GM18520 (cell line): ENCODE results near the gene MON1A.
"Not testable (repeated sequence)": the region's sequence is repeated elsewhere in the genome, so short reads cannot be mapped to it uniquely, and the experiment has no call there.

Source experiments
- ATAC-seq: cut with Tn5 transposase; IDR thresholded peaks from one replicate; pipeline ENCODE4 v1.9.1; 2021; ENCODE audit not compliant: unreplicated experiment

Gene MON1A, protein sequence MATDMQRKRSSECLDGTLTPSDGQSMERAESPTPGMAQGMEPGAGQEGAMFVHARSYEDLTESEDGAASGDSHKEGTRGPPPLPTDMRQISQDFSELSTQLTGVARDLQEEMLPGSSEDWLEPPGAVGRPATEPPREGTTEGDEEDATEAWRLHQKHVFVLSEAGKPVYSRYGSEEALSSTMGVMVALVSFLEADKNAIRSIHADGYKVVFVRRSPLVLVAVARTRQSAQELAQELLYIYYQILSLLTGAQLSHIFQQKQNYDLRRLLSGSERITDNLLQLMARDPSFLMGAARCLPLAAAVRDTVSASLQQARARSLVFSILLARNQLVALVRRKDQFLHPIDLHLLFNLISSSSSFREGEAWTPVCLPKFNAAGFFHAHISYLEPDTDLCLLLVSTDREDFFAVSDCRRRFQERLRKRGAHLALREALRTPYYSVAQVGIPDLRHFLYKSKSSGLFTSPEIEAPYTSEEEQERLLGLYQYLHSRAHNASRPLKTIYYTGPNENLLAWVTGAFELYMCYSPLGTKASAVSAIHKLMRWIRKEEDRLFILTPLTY

DNA sequence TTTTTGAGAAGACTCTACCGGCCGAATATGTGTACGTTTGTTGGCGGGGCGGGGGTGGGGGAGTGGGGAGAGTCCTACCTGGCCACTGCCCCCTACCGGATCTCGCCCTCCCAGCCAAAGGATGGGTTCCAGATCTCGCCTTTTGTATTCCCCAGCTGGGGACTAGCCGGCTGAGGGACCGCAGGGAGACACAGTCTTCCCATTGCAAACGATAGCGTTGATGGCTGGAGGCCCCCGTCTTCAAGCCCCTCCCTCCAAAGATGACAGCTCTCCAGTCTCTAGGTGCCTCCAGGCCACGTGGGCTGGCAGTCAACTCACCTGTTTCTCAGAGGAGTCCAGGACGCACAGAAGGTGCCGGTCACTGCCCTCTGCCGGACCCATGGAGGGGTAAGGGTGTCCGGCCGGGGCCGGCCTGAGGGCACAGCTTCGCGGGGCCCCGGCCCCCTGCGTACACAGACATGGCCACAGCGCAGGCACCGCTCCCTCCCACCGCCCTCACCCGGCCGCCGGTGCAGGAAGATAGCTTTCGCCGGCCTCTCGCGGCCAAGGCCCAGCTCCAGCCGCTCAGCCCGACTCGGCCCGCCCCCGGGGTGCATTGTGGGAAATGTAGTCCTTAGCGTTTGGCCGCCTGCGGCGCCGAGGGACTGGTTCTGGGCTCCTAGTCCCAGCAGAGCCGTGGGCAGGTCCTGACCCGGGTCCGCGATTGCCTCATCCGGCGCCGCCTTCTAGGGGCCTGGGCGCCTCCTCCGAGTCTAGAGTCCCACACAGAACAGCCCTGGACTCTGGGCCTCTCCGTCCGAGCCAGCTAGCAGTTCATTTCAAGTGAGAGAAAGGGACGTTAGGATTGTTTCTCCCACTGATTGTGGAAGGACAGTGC, at the start of gene MON1A:
Gene MON1A, minus strand, starts transcription at position 521 of the 877 bp plus-strand sequence. CDS start 16,465 bp downstream, outside the sequence.
- peak; percentile 79 for ATAC-seq

DNA sequence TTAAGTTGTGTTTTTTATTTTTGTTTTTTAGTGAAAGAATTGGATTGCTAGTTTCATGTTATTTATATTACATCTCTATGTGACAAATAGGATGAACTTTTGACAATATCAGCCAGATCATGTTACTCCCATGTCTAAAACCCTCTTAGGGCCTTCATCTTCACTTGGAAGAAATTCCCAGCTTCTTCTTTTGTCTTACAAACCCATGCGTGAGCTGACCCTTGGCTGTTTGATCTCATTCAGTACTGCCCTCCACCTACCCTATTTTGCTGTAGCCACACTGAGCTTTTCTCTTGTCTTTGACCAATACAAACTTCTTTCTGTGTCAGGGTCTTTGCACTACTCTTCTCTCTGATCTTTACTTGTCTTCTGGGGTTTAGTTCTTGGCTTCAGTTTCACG, 47.3 kb upstream of the MON1A start:
- no peak for ATAC-seq

DNA sequence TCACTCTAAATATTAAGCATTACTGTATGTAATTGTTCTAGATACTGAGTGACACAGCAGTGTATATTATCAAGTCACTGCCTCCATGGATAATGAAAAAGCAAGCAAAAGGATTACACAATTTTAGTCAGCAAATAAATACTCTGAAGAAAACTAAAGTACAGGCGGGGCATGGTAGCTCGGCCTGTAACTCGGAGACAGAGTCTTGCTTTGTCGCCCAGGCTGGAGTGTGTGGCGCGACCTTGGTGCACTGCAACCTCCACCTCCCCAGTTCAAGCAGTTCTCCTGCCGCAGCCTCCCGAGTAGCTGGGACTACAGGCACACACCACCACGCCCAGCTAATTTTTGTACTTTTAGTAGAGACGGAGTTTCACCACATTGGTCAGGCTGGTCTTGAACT, 43.0 kb upstream of the MON1A start:
- ATAC-seq: no peak

DNA sequence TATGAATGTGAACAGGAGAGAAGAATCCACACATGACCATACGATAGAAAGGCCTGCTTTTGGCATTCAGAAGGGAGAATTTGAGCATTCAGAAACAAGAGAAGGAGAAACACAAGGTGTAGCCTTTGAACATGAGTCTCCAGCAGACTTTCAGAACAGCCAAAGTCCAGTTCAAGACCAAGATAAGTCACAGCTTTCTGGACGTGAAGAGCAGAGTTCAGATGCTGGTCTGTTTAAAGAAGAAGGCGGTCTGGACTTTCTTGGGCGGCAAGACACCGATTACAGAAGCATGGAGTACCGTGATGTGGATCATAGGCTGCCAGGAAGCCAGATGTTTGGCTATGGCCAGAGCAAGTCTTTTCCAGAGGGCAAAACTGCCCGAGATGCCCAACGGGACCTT, 38.7 kb upstream of the MON1A start:
- ATAC-seq: no peak

DNA sequence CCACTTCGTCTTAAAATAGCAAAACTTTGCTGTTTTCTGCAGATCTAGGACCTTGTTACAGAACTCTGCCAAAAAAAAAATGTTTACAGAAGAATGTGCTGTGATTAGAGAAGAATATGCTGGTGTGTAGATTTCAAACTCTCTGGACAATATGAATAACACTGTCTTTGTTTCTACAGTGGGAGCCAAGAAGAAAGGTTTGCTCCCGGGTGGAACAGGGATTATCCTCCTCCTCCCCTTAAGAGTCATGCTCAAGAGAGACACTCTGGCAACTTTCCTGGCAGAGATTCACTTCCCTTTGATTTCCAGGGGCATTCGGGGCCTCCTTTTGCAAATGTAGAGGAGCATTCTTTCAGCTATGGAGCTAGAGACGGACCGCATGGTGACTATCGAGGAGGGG, 37.7 kb upstream of the MON1A start:
- no peak for ATAC-seq

DNA sequence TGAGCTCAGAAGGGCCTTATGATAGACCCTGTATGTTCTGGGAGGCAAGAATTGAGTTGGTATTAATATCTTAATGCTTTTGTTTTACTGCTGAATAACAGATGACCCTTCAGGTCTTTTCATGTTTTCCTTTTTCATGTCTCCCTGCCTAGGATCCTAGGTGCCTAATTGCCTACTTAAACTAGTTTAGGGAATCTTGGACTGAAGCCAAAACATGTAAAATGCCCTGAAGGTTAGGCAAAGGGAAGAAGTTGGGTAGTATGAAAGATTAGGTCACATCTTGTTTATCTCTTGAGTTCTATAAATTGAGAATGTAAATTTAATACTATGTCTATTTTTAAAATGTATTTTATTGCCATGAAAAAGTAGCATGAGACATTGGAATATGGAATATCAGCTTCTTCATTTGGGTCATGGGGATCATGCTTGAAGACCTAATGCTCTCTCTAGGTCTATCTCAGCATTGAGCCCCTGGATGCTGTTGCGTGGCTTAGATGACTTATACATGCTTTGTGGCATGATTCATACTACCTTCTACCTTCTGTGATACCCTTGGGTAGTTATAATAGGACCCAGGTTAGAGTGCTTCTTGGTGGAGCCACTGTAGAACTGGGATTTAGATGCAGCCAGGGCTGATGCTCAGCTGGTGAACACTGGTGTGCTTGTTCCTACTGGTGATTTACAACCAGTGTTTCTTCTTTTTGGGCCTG, 36.8 kb upstream of the MON1A start:
- ATAC-seq: no peak

DNA sequence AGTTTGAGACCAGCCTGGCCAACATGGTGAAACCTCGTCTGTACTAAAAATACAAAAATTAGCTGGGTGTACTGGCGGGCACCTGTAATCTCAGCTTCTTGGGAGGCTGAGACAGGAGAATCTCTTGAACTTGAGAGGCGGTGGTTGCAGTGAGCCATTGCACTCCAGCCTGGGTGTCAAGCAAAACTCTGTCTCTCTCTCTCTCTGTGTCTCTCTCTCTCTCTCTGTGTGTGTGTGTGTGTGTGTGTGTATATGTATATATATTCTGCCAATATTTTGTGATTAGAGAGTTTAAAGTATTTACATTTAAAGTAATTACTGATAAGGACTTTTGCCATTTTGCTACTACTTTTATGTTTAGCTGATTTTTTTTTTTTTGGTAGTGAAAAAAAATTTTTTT, 26.0 kb upstream of the MON1A start:
- no peak for ATAC-seq

DNA sequence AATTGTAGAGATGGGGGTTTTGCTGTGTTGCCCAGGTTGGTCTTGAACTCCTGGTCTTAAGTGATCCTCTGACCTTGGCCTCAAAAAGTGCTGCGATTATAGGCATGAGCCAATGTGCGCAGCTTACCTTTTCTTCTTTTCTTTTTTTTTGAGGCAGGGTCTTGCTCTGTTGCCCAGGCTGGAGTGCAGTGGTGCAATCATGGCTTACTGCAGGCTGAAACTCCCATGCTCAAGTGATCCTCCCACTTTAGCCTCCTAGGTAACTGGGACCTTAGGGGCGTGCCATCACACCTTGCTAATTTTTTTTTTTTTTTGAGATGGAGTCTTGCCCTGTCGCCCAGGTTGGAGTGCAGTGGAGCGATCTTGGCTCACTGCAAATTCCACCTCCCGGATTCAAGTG, 23.3 kb upstream of the MON1A start:
- ATAC-seq: no peak

DNA sequence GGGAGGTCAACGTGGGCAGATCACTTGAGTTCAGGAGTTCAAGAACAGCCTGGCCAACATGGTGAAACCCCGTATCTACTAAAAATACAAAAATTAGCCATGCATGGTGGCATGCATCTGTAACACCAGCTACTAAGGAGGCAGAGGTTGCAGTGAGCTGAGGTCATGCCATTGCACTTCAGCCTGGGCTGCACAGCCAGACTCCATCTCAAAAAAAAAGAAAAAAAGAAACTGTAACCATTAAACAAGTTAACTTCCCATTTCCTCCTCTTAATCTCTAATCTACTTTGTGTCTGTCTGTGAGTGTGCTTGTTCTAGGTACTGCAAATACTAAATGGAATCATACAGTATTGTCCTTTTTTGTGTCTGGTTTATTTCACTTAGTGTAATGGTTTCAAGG, 13.0 kb upstream of the MON1A start:
- ATAC-seq: no peak

DNA sequence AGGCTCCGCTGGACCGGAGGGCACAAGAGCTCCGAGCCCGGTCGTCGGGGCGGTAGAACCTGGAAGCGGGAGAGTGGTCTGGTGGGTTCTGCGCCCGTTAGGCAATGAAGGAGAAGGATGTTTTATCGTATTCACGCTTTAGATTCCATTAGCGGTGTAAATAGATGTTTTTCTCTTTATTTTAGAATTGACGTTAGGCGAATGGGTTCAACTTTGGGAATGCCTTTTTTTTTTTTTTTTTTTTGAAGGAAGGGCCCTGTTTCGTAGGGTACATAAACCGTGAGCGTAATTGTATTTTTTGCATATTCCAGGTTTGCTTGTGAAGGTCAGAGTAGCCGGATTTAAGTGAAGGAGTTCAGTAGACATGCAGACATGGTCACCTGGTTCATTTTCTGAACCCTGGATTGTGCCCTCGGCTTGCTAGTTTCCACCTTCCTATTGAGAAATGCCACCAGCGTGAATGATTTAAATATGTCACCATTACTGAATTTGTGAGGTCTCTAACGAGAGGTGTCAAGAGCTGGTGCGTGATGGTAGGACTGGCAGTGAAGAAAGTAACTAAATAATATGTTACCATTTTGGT, 11.1 kb upstream of the MON1A start:
- no peak for ATAC-seq

DNA sequence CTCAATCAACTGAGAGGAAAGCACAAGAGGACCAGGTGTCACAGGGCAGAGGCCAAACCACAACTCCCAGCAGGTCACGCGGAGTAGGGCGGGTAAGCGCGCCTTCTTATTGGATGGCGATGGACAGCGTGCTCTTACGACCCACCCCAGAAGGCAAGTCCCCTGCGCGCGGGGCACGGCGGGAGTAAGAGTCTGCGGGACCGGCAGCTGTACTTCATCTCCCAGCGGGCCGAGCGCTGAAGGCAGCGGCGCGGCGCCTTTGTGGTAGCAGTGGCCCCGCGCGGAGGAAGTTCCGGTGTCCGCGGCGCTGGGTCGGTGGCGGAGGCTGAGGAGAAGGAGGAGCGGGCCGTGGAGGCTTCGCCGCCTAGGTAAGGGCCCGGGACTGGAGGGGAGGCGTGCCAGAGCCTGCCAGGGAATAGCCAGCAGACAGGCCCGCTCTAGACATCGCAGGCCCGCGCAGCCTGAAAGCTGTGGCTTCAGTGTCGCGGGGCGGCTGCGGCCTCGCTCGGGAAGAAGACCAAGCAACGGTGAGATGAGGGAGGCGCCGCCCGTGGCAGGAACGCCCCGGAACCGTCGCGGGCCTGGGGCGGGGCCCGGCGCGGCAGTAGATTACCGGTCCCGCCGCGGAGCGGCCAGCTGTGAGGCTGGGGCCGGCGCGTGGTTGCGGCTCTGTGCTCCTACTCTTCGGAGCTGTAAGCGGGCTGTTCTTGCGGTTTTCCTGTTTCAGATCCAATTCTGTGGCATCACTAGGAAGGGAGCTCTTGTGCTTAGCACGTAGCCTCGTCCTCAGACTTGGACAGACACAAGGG, 10.5 kb upstream of the MON1A start, which contains the start of gene RBM6:
Gene RBM6, plus strand, starts transcription at position 293 of the 809 bp plus-strand sequence. CDS start 22,492 bp downstream, outside the sequence.
- ATAC-seq: peak; percentile 78

DNA sequence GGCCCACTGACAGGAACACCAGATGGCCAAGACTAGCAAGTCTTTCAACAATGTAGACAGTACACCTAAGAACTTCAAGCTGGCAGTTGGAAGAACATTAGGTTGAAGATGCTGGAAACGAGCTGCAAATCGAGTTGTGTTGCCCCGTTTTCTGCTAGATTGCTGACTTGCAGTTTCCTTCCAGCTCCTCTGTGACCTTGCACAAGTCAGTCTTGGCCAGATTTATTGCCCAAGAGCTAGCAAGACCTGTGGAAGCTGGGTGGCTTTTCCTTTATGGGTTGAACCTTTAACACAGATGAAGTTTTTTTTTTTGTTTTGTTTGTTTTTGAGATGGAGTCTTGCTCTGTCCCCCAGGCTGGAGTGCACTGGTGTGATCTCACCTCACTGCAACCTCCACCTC, 7.5 kb upstream of the MON1A start:
- ATAC-seq: no peak

DNA sequence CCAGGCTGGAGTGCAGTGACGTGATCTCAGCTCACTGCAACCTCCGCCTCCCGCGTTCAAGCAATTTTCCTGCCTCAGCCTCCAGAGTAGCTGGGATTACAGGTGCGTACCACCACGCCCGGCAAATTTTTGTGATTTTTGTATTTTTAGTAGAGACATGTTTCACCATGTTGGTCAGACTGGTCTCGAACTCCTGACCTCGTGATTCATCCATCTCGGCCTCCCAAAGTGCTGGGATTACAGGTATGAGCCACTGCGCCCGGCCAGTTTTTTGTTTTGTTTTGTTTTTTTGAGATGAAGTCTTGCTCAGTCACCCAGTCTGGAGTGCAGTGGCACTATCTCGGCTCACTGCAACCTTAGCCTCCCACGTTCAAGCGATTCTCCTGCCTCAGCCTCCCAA, 2.7 kb upstream of the MON1A start:
- not testable (repeated sequence) for ATAC-seq

DNA sequence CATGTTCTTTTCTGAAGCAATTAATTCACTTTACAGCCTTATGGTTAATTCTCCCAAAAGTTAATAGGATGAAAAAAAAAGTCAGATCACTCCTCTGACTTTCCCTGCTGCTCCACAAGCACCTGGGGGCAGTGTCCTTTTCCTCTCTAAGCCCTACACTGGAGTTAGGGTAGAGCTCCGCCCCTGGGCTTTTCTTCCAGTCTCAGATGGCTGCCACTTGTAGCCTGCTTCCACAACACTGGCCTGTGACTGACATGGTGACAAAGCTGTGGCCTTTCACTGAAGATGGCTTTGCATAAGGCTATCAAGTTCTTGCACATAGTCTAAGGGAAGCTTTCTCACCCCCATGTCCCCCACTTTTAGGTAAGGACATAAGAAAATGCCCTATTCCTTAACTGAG, 1.3 kb upstream of the MON1A start:
- ATAC-seq: no peak

DNA sequence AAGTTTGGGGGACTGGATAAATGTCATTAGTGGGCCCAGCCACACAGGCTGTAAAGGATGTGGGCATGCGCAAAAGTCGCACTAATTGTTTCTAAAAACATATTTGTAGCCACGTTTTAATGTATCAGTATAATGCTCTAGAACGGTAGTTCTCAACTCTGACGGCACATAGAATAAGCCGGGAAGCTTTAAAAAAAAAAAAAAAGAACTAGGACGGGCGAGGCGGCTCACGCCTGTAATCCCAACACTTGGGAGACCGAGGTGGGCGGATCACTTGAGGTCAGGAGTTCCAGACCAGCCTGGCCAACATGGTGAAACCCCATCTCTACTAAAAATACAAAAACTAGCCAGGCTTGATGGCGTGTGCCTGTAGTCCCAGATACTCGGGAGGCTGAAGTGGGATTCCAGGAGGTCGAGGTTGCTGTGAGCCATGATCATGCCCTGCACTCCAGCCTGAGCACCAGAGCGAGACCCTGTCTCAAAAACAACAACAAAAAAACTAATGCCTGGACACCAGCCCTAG, 618 bp upstream of the MON1A start:
- no peak for ATAC-seq

DNA sequence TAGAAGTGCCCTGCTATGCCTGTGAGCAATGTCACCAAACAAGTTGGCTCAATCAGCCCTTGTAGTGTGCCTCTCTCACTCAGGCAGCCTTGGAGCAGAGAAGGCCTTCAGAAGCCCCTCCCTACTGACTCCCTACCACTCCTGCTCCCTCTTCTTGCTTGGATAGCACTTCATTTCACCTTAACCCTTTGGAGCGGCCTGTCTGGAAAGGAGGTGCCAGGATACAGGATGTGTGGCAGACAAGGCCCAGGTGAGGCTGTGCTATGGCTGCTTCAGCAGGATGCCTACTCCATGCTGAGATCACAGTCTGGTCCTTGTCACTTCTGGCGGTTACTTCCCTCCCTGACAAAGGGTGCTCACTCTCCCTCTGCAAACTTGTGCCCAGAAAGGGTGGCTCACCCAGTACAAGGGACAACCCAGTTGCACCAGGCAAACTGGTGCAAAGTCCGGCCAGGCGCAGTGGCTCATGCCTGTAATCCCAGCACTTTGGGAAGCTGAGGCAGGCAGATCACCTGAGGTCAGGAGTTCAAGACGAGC, 1.1 kb downstream of the MON1A start:
- ATAC-seq: no peak

DNA sequence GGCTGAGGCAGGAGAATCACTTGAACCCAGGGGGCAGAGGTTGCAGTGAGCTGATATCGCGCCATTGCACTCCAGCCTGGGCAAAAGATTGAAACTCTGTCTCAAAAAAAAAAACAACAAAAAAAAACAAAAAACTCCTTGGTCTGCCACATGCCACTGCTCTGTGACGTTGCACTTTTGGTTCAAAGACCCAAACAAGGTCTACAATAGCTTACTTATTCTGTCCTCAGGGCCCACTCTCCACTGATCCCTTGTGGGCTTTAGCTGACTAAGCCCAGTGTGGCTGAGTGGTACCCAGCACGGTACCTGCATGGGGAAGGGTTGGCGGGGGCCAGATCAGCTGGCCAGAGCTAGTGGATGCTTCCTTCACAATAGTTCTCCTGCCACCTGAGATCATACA, 1.8 kb downstream of the MON1A start:
- no peak for ATAC-seq

DNA sequence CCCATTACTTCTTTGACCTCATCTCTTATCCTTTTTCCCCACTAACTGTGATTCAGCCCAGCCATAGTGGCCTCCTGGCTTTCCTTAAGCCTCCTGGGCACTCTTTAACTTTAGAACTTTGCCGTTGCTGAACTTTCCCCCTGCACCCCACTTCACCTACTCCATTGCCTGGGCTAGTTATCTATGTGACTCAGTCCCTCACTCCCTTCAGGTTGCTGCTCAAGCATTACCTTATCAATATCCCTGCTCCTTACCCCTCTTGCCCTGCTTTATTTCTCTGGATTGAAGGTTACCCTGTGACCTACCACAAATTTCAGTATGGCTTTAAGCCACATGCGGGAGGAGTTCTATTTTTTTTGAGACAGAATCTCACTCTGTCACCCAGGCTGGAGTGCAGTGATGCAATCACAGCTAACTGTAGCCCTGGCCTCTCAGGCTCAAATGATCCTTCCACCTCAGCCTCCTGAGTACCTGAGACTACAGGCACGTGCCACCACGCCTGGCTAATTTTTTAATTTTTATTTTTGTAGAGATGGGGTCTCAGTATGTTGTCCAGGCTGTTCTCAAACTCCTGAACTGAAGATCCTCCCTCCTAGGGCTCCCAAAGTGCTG, 3.4 kb downstream of the MON1A start:
- no peak for ATAC-seq

DNA sequence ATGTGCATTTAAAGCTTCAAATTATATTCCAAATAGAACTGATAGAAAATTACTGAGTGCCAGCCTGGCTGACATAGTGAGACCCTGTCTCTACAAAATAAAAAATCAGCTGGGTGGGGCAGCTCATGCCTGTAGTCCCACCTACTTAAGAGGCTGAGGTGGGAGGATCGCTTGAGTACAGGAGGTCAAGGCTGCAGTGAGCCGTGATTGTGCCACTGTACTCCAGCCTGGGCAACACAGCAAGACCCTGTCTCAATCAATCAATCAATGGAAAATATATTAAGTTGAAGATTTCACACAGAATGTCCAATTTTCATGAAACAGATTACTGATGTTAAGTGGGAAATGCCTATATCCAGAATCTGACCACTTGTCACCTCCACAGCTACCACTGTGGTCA, 4.1 kb downstream of the MON1A start:
- no peak for ATAC-seq
